Measurements from ENCODE around the gene RNF151. TPM values are rescaled to one million over a fixed set of nuclear protein-coding genes. Genes with fewer than 3 reads are reported as not detected.

Gene RNF151
- total and polyA plus RNA-seq, 2 of the 13 experiments (the other 11 are each of a cell fraction or from before 2014, with no cell fraction given): not detected

DNA sequence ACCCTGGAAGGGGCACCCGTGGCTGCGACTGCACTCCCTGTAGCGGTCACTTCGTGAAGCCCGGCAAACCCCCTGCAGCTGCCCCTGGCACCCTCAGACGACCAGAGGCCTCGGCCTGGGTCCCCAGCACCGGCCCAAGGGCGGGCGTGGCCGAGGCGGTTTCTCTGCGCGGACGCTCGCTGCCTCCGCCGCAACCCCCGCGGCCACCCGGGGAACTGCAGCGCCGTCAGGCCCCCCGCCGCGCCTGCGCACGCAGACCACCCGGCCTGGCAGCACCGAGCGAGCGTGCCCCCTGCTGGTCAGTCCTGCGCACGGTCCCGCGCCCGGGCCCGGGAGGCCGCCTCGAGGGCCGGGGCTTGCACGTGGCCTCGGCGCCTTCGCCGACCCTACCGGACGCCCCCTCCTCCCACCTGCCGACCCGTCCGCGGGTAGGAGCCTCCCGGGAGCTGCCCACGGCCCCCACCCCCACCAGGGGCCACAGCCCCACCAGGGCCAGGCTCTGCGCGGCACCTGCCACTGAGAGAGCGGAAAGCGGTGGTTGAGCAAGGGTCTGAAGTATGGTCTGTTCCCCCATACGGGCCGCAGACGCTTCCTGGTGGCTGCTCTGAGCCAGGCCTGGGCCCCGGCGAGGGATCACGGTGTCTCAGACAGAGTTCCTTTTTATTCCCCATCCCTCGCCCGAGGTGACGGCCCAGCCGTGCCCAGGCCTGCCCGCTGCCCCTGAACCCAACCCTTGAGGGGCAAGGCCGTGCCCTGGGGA, 36.9 kb upstream of the RNF151 start (continued):
- TF ChIP-seq, protein P1, sequence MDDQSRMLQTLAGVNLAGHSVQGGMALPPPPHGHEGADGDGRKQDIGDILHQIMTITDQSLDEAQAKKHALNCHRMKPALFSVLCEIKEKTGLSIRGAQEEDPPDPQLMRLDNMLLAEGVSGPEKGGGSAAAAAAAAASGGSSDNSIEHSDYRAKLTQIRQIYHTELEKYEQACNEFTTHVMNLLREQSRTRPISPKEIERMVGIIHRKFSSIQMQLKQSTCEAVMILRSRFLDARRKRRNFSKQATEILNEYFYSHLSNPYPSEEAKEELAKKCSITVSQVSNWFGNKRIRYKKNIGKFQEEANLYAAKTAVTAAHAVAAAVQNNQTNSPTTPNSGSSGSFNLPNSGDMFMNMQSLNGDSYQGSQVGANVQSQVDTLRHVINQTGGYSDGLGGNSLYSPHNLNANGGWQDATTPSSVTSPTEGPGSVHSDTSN (CRISPR knock-in tag; IDR thresholded peaks at IDR 0.05; ENCODE audit: borderline replicate concordance): no peak
- TF ChIP-seq ZFP41 (CRISPR knock-in tag; IDR thresholded peaks at IDR 0.05; ENCODE audit: borderline replicate concordance) (no peak), ZBTB1 (CRISPR knock-in tag; IDR thresholded peaks at IDR 0.05; ENCODE audit: borderline replicate concordance) (no peak), PRPF4 (IDR thresholded peaks at IDR 0.05; ENCODE audit: low read depth, low read length, poor library complexity, severe bottlenecking) (no peak), KLF11 (CRISPR knock-in tag; IDR thresholded peaks at IDR 0.05) (no peak), ZNF280B (CRISPR knock-in tag; IDR thresholded peaks at IDR 0.05; ENCODE audit: borderline replicate concordance) (no peak), ZNF12 (CRISPR knock-in tag; IDR thresholded peaks at IDR 0.05) (no peak), RBAK (CRISPR knock-in tag; IDR thresholded peaks at IDR 0.05) (no peak), KAT8 (CRISPR knock-in tag; IDR thresholded peaks at IDR 0.05) (no peak), ZNF451 (CRISPR knock-in tag; IDR thresholded peaks at IDR 0.05) (peak; percentile 95), DMTF1 (CRISPR knock-in tag; IDR thresholded peaks at IDR 0.05) (peak; percentile 69; the same call in 1 of the 2 replicates), CSRNP1 (CRISPR knock-in tag; IDR thresholded peaks at IDR 0.05) (0 out of 2 replicates have a peak, but pooled peaks have one; percentile 45), FOXM1 (CRISPR knock-in tag; IDR thresholded peaks at IDR 0.05) (peak; percentile 57; the same call in 1 of the 2 replicates), KAT7 (CRISPR knock-in tag; IDR thresholded peaks at IDR 0.05; ENCODE audit: borderline replicate concordance) (no peak)
- TF ChIP-seq, protein P2, sequence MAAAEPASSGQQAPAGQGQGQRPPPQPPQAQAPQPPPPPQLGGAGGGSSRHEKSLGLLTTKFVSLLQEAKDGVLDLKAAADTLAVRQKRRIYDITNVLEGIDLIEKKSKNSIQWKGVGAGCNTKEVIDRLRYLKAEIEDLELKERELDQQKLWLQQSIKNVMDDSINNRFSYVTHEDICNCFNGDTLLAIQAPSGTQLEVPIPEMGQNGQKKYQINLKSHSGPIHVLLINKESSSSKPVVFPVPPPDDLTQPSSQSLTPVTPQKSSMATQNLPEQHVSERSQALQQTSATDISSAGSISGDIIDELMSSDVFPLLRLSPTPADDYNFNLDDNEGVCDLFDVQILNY (CRISPR knock-in tag; conservative IDR thresholded peaks at IDR 0.05): peak; percentile 76
- TF ChIP-seq, protein P3, sequence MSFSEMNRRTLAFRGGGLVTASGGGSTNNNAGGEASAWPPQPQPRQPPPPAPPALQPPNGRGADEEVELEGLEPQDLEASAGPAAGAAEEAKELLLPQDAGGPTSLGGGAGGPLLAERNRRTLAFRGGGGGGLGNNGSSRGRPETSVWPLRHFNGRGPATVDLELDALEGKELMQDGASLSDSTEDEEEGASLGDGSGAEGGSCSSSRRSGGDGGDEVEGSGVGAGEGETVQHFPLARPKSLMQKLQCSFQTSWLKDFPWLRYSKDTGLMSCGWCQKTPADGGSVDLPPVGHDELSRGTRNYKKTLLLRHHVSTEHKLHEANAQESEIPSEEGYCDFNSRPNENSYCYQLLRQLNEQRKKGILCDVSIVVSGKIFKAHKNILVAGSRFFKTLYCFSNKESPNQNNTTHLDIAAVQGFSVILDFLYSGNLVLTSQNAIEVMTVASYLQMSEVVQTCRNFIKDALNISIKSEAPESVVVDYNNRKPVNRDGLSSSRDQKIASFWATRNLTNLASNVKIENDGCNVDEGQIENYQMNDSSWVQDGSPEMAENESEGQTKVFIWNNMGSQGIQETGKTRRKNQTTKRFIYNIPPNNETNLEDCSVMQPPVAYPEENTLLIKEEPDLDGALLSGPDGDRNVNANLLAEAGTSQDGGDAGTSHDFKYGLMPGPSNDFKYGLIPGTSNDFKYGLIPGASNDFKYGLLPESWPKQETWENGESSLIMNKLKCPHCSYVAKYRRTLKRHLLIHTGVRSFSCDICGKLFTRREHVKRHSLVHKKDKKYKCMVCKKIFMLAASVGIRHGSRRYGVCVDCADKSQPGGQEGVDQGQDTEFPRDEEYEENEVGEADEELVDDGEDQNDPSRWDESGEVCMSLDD (CRISPR knock-in tag; IDR thresholded peaks at IDR 0.05; ENCODE audit: borderline replicate concordance): no peak

Measured in HepG2 (cell line).